Stimulated activated CD4-positive, alpha-beta T cell treated with anti-CD3 and anti-CD28 coated beads, Interleukin-2, amount 100 ng/mL, for 24 hours (primary cell): ENCODE measurements around the gene STMP1.
"Not testable (repeated sequence)": the region's sequence is repeated elsewhere in the genome, so short reads cannot be mapped to it uniquely, and the experiment has no call there.

ENCODE experiments used
- DNase-seq, 2 donors: peaks; one replicate each; pipeline ENCODE4 v3.0.0-alpha.2; 2020

STMP1 gene

DNA sequence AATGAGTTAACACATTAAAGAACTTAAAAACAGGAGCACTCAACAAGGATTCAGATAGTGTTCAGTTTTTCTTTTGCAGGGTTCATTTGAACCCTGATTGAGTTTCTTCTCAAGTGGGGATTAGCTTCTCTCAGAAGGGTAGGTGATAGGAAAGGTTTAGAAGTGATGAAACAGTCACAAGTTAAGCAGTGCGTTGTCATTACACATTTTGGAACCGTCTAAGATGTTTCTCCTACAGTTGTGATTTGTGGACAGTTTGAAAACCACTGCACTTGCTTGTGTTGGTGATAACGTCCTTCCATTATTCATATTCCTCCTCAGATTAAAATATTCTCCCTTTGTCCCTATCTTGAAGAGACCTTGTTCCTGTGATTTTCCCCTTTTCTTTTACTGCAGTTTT, 2.7 kb downstream of the STMP1 start:
- DNase-seq = no peak

DNA sequence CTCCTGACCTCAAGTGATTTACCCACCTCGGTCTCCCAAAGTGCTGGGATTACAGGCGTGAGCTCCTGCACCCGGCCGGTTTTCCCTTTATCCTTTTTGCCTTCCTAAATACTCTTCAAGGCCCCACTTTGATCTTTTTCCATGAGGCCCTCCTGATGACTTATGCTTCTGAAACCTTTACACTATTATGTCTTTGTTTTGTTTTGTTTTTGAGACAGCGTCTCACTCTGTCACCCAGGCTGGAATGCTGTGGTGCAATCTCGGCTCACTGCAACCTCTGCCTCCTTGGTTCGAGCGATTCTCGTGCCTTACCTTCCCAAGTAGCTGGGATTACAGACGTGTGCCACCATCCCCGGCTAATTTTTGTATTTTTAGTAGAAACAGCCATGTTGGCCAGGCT, 3.8 kb downstream of the STMP1 start:
- no peak for DNase-seq

DNA sequence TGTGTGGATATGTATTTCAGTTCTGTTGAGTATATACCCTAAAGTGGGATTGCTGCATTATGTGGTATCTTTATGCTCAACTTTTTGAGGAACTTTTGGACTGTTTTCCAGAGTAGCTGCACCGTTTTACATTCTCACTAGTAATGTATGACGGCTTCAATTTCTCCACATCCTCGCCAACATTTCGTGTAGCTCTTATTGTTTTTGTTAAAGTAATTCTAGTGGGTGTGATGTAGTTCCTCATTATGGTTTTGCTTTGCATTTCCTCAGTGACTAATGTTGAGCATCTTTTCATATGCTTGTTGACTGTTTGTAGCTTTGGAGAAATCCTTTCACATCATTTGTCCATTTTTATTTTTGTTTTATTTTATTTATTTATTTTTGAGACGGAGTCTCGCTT, 4.5 kb downstream of the STMP1 start:
- no peak for DNase-seq

DNA sequence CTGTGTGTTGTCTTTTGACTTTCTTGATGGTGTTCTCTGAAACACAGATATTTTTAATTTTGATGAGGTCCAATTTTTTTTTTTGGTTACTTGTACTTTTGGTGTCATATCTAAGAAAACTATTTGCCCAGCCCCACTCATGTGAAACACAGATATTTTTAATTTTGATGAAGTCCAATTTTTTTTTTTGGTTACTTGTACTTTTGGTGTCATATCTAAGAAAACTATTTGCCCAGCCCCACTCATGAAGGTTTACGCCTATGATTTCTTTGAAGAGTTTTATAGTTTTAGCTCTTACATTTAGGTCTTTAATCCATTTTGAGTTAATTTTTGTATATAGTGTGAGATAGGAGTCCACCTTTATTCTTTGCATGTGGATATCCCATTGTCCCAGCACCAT, 5.3 kb downstream of the STMP1 start:
- DNase-seq = not testable (repeated sequence)

DNA sequence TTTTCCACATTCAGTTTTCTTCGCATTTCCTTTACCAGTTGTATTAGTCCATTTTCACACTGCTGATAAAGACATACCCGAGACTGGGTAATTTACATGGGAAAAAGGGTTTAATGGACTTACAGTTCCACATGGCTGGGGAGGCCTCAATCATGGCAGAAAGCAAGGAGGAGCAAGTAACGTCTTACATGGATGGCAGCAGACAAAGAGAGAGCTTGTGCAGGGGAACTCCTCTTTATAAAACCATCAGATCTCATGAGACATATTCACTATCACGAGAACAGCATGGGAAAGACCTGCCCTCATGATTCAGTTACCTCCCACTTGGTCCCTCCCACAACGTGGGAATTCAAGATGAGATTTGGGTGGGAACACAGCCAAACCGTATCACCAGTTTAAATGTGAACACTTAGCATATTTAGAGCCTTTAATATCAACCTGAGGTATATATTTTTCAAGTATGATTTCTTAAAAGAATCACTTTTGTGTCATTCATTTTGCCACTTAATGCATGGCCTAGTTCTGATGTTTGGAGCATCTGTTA, 6.6 kb downstream of the STMP1 start:
- DNase-seq = not testable (repeated sequence)

DNA sequence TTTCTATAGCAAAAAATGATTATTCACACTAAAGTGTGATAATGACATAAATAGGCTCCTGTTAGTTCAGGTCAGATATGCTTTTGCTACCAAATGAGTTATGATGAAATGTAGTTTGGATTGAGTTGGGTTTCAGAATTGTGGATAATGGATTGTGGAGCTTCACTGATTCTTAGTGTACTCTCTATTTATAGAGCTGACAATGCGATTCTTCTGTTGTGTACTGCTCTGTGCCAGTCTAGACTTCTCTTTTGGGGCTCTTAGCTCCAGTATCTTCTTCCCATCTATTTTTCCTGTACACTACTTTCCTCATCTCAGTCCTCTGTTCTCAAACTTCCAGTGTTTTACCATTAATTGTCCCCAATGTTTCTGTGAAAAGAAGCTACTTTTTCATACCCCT, 7.5 kb downstream of the STMP1 start:
- DNase-seq = no peak

DNA sequence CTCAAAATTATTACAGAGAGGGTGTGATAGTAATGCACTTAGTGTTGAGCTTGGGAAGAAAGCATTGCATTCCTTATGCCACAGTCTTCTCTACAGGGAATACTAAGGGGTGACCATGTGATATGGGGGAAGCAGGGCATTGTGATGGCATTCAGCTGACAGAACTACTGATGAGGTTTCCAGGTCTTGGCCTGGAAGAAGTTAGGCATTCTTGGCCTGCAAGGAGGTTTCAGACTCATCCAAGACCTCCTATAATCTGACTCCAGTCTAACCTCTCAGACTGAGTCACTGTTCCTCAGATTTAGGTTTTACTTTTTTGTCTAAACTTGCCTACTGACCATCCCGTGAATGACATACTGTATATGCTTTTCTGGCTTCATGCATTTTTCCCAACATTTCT, 7.9 kb downstream of the STMP1 start:
- DNase-seq = no peak

DNA sequence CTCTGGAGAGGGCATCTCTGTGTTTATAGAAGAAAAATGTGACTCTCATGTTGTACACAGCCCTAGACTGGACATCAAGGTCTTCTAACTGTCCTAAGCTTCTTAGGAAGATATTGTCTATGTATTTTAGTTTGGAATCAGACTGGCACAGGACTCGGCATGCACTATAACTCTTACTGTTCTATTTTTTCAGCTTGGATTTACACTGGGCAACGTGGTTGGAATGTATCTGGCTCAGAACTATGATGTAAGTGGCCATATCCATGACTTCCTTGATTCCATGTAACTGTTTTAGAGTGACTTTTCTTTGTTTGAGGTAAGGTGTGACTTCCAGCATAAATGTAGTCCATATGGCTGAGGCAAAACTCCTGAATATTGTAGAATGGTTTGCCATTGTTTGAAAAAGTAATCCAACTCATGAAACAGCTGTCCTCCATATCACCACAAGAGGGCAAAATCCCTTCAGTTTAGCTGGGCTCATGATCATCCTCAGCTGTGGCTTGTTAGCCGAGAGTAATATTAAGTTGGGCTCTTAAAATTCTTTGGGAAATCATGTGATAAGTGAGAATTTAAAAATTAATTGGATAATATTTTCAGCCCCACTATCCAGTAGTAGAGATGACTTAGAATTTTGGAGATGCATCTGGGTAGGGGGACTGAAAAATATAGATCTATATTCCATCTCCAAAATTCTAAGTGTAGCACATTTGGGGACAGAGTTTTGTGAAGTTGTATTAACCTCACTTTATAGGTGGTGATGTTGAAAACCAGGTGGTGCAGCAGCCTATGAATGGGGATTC, 10.4 kb downstream of the STMP1 start:
- no peak for DNase-seq

DNA sequence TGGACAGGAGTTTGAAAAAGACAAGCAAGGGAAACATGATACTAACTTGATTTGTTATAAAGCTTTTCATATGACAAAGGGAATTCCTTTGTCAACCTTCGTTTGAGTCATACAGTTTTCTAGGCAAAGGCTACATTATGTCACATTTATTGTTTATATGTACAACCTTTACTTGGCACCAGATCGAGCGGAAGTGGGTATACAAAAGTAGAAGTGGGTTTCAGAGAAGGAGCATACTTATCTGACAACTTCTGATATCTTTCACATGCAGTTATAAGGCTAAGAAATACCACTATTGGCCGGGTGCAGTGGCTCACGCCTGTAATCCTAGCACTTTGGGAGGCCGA, 11.0 kb downstream of the STMP1 start:
- no peak for DNase-seq

DNA sequence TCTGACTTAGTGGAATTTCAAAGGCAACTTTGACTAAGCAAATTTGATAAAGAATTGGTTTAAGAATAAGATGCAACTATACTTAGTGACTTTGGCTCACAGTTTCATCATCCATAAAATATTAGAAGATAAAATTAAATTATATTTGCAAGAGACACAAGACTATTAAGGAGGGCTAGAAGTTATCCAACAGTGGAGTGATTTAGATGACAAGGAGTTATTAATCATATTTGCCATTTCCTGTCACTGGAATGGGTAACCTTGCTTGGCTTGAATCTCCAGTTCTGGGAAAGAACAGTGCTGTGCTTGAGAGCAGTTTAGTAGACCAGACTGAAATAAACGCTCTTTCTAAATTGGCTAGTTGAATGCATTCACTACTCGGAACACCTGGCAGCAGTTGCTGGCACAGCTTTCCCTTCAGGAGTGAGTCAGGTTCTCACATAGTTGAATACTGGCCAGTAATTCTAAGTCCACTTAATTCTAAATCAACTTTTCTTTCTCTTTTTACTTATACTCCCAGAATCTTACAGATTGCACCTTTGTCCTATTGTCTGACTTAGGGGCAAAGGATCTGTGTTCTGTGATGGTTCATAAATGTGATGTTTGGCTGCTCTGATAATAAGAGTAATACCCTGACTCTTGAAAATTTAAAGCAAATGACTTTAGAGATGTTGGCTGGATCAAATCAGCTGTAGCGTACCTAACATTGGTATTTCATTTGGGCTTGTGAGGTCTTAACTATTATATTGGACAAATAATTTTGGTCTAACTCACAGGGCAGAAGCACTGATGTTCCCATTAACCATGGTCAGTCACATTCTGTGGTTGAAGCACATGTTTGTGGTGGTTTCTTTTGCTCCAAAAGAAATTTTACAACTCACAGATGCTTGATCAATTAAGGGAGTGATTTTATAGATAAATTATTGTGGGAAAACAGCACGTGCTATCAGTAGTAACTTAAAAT, 16.6 kb downstream of the STMP1 start:
- DNase-seq = no peak

DNA sequence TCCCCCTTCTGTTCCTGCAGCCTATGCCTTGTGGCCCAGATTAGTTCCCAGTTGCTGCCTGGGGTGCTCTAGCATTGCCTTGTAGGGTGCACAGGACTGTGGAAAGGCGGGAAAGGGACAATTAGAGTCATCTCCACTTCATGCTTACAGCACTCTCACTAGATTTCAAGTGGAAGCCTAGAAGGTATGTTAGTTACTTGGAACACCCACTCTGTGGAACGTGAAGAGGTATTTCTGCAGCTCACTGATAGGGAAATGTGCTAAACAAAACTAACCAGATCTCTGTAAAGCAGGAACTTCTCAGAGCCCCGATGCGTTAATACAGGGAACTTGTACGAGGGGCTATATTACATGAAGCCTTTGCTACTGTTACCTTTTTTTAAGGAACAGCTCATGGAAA, 19.4 kb downstream of the STMP1 start:
- DNase-seq = no peak

DNA sequence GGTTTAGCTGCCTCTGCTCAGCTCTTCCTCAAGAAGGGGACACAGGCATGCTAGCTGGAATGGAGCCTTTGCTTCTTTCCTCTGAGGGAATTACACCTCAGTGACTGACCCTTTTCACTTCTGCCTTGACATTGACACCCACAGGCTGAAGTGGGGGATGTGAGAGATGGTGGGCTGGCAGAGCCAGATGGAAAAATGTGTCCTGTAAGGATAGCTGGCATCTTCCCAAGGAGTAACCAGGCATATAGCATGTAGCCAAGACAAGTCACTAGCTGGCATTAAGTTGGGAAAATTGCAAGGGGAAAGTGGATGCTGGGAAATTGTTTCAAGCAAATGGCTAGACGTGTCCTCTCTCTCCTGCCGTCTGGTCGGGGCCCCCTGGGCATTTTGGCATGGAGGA, 19.9 kb downstream of the STMP1 start:
- no peak for DNase-seq

DNA sequence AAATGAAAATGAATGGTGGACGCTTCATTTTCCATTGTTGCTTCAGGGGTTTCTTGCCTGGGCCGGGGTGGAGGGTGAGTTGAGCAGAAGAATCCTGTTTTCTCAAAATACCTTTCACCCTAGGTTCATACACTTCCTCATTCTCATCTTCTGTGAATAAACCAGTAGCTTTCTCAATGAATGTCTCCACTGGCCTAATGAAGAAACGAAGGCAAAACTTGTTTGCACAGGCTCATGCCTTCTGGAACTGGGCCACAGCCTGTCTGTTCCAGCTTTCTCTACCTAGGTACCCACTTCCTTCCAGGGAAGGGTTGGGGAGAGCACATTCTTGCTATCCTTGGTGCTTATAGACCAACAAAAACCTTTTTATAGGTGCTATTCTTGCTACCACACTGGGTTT, 21.3 kb downstream of the STMP1 start:
- no peak for DNase-seq

DNA sequence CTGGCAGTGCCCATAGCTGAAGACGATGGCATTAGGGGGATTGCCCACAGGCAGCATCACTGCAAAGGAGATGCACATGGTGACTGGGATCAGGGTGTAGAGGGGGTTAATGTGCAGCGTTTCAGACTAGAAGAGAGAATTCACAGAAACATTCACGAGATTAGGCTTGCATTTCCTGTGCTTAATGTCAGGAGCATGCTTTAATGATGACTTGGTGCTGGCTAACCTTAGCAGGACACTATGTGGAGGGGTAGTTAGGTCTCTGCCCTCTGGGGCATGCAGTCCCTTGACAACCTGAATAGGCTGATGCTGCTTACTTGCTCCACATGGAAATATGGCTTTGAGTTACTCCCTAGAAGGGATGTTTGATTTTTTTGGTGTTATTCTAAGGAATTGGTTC, 21.8 kb downstream of the STMP1 start:
- no peak for DNase-seq

DNA sequence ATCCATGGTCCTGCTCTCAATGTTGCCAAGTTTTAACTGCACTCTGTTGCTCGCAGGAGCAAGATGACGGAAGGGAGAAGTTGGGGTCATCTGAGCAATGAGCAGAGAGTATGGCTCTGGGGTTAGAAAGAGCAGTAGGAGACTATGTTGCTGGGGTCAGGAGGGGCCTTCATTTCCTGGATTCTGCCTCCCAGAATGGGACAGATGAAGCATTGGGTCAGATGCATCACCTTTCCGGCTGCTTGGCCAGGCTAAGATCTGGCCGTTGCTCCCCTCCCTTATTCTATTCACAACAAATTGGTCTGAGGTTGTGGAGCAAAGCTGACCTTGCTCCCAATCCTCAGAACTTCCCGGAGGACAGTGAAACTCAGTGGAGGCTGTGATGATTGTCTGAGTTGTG, 22.4 kb downstream of the STMP1 start:
- no peak for DNase-seq

DNA sequence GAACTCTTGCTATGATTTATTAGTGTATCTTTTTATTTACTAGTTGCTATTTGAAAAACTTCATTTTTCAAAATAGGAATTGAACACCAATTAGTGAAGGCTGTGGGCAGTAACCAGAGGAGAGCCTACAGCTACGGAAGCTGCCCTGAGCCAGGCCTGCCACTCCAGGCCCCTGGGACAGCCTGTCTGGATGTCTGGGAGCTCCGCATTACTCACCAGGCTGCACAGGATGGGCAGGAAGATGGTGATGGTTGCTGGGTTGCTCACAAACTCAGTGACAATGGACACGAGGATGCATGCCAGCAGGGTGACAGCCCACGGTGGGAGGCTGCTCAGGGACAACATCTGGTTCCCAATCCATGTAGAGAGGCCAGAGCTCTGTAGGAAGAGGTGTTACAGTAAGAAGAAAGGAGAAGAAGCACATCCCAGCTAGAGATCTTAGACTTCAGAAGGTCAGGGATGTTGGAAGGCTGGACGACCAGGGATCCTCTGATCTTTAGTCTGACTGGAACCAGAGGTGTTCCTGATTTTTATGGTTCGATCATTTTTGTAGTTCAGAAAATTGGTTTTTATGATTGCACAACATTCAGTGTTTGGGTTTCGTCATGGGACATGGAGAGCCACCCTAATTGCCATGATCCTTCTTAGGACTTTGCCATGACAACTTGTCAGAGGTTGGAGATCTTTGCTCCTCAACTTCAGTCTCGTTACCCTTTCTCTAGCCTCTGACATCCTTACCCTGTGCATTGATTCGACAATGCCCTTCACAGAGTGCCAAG, 23.2 kb downstream of the STMP1 start:
- no peak for DNase-seq

DNA sequence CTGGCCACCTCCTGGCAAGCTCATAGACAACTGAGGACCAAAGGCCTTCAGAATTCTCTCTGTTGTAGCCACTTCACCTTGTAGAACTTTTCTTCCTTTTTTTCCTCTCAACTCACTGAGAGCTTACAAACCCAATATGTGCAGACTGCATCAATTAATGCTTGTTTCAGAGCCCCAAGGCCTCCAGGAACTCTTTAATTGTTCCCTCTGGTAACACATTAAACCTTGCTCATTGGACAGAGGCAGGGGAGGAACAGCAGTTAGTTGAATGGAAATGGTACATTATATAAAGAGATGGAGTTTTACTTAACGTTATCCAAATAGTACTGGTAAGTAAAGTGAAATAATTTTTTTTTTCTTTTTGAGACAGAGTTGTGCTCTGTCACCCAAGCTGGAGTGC, 25.2 kb downstream of the STMP1 start:
- no peak for DNase-seq

DNA sequence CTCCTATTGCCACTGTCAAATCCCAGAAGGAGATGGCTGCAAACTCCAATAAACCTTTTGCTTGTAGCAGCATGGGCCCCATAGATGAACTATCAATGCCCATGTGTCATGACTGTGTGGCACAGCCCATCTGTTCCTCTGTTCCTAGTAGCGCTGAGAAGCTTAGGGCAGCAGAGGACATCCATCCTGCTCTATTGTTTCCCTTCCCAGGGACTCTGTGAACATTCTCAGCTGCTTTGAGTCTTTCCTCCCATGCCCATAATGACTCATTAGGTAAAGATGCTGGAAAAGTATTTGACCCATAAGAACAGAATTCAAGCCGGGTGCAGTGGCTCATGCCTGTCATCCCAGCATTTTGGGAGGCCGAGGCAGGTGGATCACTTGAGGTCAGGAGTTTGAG, 28.3 kb downstream of the STMP1 start:
- no peak for DNase-seq

DNA sequence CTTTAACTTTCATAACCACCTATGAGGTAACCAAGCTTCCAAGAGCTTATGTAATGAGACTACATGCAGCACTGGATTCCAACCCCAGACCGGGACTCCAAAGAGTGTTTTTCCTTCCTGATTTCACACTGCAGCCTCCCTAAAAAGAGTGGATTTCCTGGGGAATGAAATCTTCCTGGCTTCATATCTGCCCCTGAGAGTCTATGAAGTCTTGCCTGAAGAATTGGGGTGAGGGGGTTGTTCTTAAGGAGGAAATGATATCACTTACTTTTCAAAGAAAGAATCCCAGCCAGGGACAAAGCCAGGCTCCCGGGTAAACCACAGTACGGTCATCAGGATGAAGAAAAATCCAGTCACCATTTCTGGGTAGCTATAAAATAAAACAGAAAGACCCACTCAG, 29.7 kb downstream of the STMP1 start:
- DNase-seq = no peak

DNA sequence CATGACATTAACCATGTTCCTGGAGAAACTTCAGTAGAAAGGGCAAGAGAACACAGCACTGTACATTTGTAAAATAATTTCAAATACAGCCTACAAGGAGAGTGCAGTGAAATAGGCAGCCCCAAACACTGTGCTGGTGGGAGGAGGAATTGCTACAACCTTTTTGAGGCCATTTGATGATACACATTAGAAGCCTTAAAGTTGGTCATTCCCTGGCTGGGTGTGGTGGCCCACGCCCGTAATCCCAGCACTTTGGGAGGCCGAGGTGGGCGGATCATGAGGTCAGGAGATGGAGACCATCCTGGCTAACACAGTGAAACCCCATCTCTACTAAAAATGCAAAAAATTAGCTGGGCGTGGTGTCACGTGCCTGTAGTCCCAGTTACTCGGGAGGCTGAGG, 30.3 kb downstream of the STMP1 start:
- DNase-seq = not testable (repeated sequence)

DNA sequence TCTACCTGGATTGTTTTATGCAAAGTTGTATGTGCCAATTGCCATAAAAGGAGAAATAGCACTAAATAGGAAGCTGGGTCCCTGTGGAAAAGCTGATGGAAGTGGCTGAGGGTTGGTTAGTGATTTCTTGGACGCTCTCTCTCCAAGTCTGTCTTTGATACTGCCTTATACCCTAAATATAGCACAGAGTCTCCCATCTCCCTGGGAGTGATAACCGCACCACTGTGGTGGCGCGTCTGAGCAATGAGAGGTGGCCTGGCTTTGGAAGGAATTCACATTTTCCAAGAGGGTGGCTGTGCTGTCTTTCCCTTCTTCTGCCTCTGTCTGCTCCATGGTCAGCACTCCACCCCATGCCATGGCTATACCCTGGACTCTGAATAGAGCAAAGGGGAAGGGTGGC, 31.2 kb downstream of the STMP1 start:
- DNase-seq = no peak

DNA sequence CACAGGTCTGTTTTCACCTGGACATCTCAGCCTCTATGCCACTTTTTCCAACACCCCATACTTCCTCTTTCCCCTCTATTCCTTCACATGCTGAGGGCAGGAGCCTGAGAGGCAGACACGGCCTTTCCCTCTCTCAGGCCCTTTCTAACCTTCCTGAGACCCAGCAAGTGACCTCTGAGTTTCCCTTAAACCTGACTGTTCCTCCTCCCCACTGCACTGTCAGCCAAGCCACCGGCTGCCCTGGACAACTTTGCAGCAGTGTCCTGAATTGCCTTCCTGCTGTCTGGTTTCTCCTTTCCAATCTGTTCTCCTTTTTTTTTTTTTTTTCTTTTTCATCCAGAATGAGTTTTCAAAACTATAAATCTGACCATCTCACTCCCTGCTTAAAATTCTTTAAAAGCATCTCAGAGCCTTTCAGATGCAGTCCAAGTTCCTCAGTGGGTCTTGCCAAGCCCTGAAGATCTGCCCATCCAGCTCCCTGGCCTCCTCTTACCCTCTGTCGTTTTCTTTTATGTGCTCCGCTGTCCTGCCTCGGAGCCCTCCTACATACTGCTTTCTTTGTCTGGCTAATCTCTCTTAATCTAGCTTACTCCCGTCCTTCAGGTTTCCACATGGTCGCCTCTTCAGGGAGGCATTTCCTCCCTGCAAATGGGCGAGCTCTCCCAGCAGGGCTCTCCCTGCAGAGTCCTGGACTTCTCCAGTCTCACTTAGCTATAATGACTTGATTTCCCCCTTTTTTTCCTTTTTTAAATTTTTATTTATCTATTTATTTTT, 35.1 kb downstream of the STMP1 start:
- DNase-seq = no peak
